Panc1 (cell line): ENCODE results near the gene CKM. TPM values are rescaled to one million over a fixed set of nuclear protein-coding genes. Genes with fewer than 3 reads are reported as not detected.

ENCODE experiments used
- ATAC-seq: fragments of 200-7000 bp; cut with Tn5 transposase; 2 replicates; pipeline ENCODE4 v1.9.1; 2020; ENCODE audit warnings: mild to moderate bottlenecking, moderate library complexity
- BruUV-seq: library from RNA; stranded (reverse); fragments of 400-500 nt; replicated peaks from 2 replicates; lab custom pipeline; 2021; lab: Mats Ljungman, UMichigan
- CTCF ChIA-PET: fragments of 300-600 bp; sonication (Branson Sonifier 250); formaldehyde crosslinking; loops from one replicate; lab custom pipeline; 2022; ENCODE audit warnings: antibody characterized with exemption; lab: Charles Lee
- POLR2A ChIA-PET: fragments of 300-600 bp; sonication (Branson Sonifier 250); formaldehyde crosslinking; loops from one replicate; lab custom pipeline; 2022; ENCODE audit warnings: antibody characterized with exemption; lab: Charles Lee
- DNase-seq: peaks from one replicate; pipeline ENCODE4 v3.0.0-alpha.2; 2010; ENCODE audit warnings: low read depth, low spot score
- H3K27ac ChIP-seq: 2 replicates; pipeline ENCODE4 v1.5.1; 2011; ENCODE audit warnings: mild to moderate bottlenecking, low read length, inconsistent platforms
- H3K27me3 ChIP-seq: fragments of 200-500 bp; sonication (Bioruptor generic); 2 replicates; pipeline ENCODE4 v1.6.0; 2014; ENCODE audit warnings: low read length, inconsistent platforms; ENCODE audit not compliant: control insufficient read depth, insufficient read depth
- H3K36me3 ChIP-seq: fragments of 200-500 bp; sonication (Bioruptor generic); 2 replicates; pipeline ENCODE4 v1.5.1; 2014; ENCODE audit warnings: inconsistent platforms, mild to moderate bottlenecking, low read length, moderate library complexity; ENCODE audit not compliant: control insufficient read depth, insufficient read depth
- H3K4me1 ChIP-seq: 2 replicates; pipeline ENCODE4 v1.5.1; 2011; ENCODE audit warnings: inconsistent platforms, mild to moderate bottlenecking, low read length, moderate library complexity; ENCODE audit not compliant: control insufficient read depth, insufficient read depth
- H3K4me3 ChIP-seq, 2 experiments: 2 replicates each; pipeline ENCODE4 v1.5.1; 2011 to 2012; ENCODE audit warnings: low read depth in 2 of 2, low read length in 2 of 2, mild to moderate bottlenecking in 2 of 2, inconsistent platforms in 1 of 2, moderate library complexity in 1 of 2
- H3K9me3 ChIP-seq: fragments of 200-500 bp; sonication (Bioruptor generic); 2 replicates; pipeline ENCODE4 v1.5.1; 2014; ENCODE audit warnings: low read depth, mild to moderate bottlenecking, inconsistent platforms, low read length, moderate library complexity; ENCODE audit not compliant: control insufficient read depth, insufficient read depth
- POLR2AphosphoS5 ChIP-seq: IDR thresholded peaks from 2 replicates; pipeline ENCODE4 v1.6.1; 2012; ENCODE audit warnings: mild to moderate bottlenecking, low read depth, low read length, moderate library complexity
- SIN3A ChIP-seq: IDR thresholded peaks from 2 replicates; pipeline ENCODE4 v1.6.1; 2012; ENCODE audit warnings: low read depth, mild to moderate bottlenecking, low read length, moderate library complexity, borderline replicate concordance; ENCODE audit not compliant: insufficient read depth
- TCF7L2 ChIP-seq: IDR thresholded peaks from 2 replicates; pipeline ENCODE4 v1.6.1; 2011; ENCODE audit warnings: mild to moderate bottlenecking, low read depth, low read length, inconsistent platforms
- in situ Hi-C: cut with HindIII; loops from 2 replicates; pipeline ENCODE4 v1.10.0; 2016; ENCODE audit warnings: low sequenced_read_pairs, low pct_unique_long_range_greater_than_20kb
- intact Hi-C: fragments of 100-400 bp; cut with micrococcal nuclease; formaldehyde crosslinking; loops from one replicate; pipeline ENCODE4 v1.10.0; 2022; ENCODE audit not compliant: unreplicated experiment
- total RNA-seq: library from RNA; stranded (reverse); gene quantifications from one replicate; pipeline ENCODE4 v1.2.1, GENCODE V29; 2021; ENCODE audit not compliant: unreplicated experiment
- TF ChIP-seq, protein P1 (sequence below): fragments of 450-650 bp; IDR thresholded peaks from 2 replicates; pipeline ENCODE4 v1.5.1; 2017; ENCODE audit warnings: mild to moderate bottlenecking
- TF ChIP-seq, protein P2 (sequence below), 2 experiments: IDR thresholded peaks; 2 replicates each; pipeline ENCODE4 v1.6.1; 2011 to 2012; ENCODE audit warnings: low read depth in 2 of 2, control low read depth in 1 of 2, low read length in 1 of 2, mild to moderate bottlenecking in 1 of 2, moderate library complexity in 1 of 2; ENCODE audit not compliant: insufficient read depth in 1 of 2

The CKM gene
- total RNA-seq, 1 experiment from 2014 or later, result not detected

DNA sequence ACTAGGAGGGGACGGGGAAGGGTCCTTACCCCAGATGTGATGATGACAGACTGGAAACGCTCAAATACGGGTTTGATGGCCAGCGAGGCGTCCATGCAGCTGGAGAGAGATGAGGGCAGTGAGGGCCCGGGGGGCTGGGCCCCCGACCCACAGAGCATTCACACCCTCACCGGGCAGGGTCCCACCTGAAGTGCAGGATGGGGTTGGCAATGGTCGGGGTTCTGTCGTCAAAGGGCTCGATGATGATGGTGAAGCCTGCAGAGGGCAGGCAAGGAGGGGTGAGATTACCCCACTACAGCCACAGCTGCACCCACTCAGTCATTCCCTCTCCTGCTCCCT lies 34.7 kb upstream of the CKM start:
- no peak overlapping the region for H3K27ac ChIP-seq
- no peak overlapping the region for H3K4me3 ChIP-seq
- H3K4me1 ChIP-seq, result no peaks in the 10 kb centered on the region
- DNase-seq (no peak), ATAC-seq (no peak)
- BruUV-seq, result no TSS peak
- in situ Hi-C loops, result no loop called here
- POLR2A ChIA-PET, result interaction anchor here (0.6 kb wide), 1 partner anchor 16 kb away, joined by 5 read pairs; no protein-coding TSS in a partner anchor
- H3K27me3 ChIP-seq, result no peaks in the 10 kb centered on the region
- no peak for TF ChIP-seq SIN3A
- TF ChIP-seq, protein P1, sequence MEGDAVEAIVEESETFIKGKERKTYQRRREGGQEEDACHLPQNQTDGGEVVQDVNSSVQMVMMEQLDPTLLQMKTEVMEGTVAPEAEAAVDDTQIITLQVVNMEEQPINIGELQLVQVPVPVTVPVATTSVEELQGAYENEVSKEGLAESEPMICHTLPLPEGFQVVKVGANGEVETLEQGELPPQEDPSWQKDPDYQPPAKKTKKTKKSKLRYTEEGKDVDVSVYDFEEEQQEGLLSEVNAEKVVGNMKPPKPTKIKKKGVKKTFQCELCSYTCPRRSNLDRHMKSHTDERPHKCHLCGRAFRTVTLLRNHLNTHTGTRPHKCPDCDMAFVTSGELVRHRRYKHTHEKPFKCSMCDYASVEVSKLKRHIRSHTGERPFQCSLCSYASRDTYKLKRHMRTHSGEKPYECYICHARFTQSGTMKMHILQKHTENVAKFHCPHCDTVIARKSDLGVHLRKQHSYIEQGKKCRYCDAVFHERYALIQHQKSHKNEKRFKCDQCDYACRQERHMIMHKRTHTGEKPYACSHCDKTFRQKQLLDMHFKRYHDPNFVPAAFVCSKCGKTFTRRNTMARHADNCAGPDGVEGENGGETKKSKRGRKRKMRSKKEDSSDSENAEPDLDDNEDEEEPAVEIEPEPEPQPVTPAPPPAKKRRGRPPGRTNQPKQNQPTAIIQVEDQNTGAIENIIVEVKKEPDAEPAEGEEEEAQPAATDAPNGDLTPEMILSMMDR, result no peak
- TF ChIP-seq, protein P2, sequence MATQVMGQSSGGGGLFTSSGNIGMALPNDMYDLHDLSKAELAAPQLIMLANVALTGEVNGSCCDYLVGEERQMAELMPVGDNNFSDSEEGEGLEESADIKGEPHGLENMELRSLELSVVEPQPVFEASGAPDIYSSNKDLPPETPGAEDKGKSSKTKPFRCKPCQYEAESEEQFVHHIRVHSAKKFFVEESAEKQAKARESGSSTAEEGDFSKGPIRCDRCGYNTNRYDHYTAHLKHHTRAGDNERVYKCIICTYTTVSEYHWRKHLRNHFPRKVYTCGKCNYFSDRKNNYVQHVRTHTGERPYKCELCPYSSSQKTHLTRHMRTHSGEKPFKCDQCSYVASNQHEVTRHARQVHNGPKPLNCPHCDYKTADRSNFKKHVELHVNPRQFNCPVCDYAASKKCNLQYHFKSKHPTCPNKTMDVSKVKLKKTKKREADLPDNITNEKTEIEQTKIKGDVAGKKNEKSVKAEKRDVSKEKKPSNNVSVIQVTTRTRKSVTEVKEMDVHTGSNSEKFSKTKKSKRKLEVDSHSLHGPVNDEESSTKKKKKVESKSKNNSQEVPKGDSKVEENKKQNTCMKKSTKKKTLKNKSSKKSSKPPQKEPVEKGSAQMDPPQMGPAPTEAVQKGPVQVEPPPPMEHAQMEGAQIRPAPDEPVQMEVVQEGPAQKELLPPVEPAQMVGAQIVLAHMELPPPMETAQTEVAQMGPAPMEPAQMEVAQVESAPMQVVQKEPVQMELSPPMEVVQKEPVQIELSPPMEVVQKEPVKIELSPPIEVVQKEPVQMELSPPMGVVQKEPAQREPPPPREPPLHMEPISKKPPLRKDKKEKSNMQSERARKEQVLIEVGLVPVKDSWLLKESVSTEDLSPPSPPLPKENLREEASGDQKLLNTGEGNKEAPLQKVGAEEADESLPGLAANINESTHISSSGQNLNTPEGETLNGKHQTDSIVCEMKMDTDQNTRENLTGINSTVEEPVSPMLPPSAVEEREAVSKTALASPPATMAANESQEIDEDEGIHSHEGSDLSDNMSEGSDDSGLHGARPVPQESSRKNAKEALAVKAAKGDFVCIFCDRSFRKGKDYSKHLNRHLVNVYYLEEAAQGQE (IDR thresholded peaks at IDR 0.05; ENCODE audit: insufficient read depth in 1 of 2, low read depth in 2 of 2, low read length in 1 of 2), result no peak
- no peak for TF ChIP-seq POLR2AphosphoS5
- no peak for TF ChIP-seq TCF7L2
- CTCF ChIA-PET, result no interaction called here
- intact Hi-C loops, result no loop called here
- no peaks in the 10 kb centered on the region; the same call in 1 of the 2 replicates for H3K36me3 ChIP-seq
- H3K9me3 ChIP-seq, result no peaks in the 10 kb centered on the region

DNA sequence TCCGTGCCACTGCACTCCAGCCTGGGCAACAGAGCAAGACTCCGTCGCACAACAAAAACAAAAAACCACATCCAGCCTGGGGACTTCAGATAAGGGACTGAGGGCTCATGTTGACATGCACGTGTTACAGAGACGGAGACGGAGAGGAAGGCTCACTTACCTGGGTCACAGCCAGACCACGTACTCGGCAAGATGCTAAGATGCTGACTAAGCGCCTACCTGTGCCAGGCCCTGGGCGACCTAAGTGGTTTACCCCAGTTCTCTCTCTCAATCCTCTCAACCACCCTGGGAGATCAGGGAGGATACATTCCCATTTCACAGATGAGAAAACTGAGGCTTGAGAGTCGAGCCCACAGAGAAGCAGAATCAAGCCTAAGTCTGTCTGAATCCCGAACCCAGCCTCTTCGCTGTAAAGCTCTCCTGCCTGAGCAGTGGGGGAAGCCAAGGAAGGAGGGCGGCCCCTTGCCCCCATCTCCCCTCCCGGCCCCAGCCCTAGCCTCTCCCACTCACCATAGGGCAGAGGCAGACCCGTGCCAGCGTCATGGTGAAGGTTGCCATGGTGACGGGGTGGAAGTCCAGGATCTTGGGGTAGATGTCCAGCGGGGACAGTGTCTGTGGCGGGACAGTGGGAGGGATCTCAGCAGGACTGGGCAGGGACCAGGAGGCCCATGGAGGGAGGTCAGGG lies 34.2 kb upstream of the CKM start:
- DNase-seq, result no peak
- H3K27me3 ChIP-seq, result no peaks in the 10 kb centered on the region
- H3K27ac ChIP-seq, result no peak overlapping the region
- no peaks in the 10 kb centered on the region for H3K4me1 ChIP-seq
- ChIA-PET CTCF (no interaction called here), POLR2A (no interaction called here)
- no peak overlapping the region for H3K4me3 ChIP-seq
- no peak for ATAC-seq
- in situ Hi-C loops, result no loop called here
- H3K36me3 ChIP-seq, result no peaks in the 10 kb centered on the region; the same call in 1 of the 2 replicates
- intact Hi-C loops, result no loop called here
- no peaks in the 10 kb centered on the region for H3K9me3 ChIP-seq
- BruUV-seq, result no TSS peak
- no peak for TF ChIP-seq SIN3A
- TF ChIP-seq, protein P1, result no peak
- TF ChIP-seq, protein P2 (IDR thresholded peaks at IDR 0.05; ENCODE audit: insufficient read depth in 1 of 2, low read depth in 2 of 2, low read length in 1 of 2), result no peak
- TF ChIP-seq POLR2AphosphoS5, result no peak
- TF ChIP-seq TCF7L2, result no peak
